ENCODE data around the gene UBR4.

GRCh38 chr1:19137158-19137557 is 72.9 kb downstream of the UBR4 start:
- TF ChIP-seq POLR2AphosphoS5 (IDR thresholded peaks at IDR 0.05; ENCODE audit: low read depth, low read length) (no peak), ATF2 (IDR thresholded peaks at IDR 0.05; ENCODE audit: low read length) (no peak)
- TF ChIP-seq, protein P1, sequence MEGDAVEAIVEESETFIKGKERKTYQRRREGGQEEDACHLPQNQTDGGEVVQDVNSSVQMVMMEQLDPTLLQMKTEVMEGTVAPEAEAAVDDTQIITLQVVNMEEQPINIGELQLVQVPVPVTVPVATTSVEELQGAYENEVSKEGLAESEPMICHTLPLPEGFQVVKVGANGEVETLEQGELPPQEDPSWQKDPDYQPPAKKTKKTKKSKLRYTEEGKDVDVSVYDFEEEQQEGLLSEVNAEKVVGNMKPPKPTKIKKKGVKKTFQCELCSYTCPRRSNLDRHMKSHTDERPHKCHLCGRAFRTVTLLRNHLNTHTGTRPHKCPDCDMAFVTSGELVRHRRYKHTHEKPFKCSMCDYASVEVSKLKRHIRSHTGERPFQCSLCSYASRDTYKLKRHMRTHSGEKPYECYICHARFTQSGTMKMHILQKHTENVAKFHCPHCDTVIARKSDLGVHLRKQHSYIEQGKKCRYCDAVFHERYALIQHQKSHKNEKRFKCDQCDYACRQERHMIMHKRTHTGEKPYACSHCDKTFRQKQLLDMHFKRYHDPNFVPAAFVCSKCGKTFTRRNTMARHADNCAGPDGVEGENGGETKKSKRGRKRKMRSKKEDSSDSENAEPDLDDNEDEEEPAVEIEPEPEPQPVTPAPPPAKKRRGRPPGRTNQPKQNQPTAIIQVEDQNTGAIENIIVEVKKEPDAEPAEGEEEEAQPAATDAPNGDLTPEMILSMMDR (IDR thresholded peaks at IDR 0.05; ENCODE audit: control extremely low read depth in 1 of 3, insufficient read depth in 1 of 3, low read depth in 1 of 3, low read length in 3 of 3): no peak
